T-helper 2 cell treated with Interferon-gamma antibody and Interleukin-4, amounts not matched to agents 100 ng/mL and 5 ng/mL, for 36 hours (primary cell): ENCODE data around the gene LTN1. TPM values are rescaled to one million over a fixed set of nuclear protein-coding genes. Genes with fewer than 3 reads are reported as not detected.
"Not testable (repeated sequence)": the region's sequence is repeated elsewhere in the genome, so short reads cannot be mapped to it uniquely, and the experiment has no call there.

Source experiments
- intact Hi-C: fragments of 100-400 bp; cut with micrococcal nuclease; formaldehyde crosslinking; loops from one replicate; pipeline ENCODE4 v1.15.1; 2023
- total RNA-seq: library from RNA; stranded (reverse); gene quantifications from 2 replicates; pipeline ENCODE4 v1.2.3, GENCODE V29; 2022

The LTN1 gene
- total RNA-seq, 1 donor from 2014 or later, result 29.9 TPM

DNA sequence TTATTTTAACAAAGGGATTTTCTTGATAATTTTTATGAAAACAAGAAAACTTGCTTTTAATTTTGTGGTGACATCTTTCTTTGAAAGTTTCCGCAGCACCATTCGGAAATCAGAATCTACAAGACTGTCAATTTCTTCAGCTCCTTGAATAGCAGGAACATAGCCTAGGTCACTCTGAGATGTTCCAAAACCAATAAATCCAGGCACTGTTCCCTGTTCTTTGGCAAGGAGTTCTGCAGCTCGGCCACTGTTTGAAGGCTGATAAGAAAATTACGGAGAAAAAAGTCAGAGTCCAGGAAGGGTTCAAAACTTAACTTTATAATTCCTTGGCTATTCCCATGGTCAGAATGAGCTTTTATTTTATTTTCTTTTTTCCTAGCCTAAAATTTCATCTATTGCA lies 6.0 kb downstream of the LTN1 start:
- intact Hi-C loops, result no loop called here

GRCh38 chr21:28982637-28983036 lies 10.0 kb downstream of the LTN1 start:
- intact Hi-C loops, result no loop called here

DNA sequence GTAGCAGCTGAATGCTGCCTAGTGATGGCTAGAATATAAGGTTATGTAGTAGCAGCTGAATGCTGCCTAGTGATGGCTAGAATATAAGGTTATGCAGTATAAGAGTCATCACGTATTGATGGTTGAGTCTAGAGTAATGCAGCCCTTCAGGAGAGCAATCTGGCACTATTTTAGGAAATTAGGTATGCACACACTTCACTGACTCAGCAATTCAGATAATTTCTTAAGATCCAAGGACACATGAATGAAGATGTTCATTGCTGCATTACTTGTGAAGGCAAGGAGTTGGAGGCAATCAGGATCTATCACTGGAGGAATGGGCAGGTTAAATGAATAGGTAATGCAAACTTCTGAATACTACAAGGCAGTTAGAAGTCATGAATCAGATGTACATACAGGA lies 13.6 kb downstream of the LTN1 start:
- intact Hi-C loops, result no loop called here

DNA sequence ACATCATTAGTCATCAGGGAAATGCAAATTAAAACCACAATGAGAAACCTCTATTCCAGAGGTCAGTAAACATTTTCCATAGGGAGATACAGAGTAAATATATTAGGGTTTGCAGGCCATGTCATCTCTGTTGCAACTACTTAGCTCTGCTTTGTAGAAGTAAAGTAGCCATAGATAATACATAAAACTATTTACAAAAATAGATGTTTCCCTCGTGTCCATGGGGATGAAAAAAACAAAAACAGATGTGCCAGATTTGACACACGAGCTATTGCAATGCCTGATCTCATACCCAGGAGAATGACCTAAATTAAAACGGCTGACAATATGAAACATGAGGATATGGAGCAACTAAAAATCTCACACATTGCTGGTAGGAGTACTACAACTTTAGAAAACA lies 17.3 kb downstream of the LTN1 start:
- intact Hi-C loops, result no loop called here

DNA sequence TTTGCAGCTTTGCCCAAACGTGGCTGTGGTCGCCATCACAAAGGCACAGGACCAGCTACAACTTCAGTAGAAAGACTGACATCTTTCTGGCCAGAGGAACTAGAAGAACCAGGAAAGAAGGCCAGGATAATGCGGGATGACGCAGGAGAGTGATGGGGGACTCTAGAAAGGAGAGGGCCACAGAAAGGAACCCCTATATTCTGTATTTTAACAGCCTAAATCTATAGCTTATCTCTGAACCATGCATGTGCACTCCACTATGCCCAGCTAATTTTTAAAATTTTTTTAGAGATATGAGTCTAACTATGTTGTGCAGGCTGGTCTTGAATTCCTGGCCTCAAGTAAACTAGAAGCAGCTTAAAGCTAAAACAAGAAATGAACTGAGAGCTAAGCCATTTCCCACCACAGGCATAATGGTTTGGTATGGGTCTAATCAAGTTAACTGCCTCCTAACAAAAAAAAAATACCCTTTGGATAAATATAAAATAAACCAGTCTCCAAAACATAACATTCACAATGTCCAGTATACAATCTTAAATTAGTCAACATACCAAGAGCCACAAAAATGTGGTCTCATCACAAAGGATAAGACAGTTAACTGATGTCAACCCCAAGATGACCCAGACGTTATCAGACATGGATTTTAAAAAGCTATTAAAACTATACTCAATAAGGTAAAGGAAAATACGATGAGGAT lies 18.0 kb downstream of the LTN1 start:
- intact Hi-C loops, result no loop called here

GRCh38 chr21:28972398-28972797 lies 20.3 kb downstream of the LTN1 start:
- intact Hi-C loops, result no loop called here

DNA sequence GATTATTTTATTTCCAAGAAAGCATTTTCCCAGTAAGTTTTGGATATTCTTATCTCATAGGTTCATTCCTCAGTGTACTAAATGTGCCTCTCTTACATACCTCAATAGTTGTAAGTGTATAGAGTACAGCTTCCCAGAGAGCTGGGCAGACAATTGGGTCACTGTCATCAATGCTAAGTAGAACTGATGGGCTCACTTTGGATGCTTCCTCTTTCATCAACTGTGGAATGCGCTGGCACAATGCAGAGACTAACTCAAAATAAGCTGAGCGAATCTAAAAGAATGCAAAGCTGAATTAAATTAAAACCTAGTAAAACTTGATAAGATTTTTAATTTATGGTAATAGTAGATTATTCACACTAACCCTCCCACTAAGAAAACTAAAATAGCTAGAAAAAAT lies 21.5 kb downstream of the LTN1 start:
- intact Hi-C loops, result no loop called here

DNA sequence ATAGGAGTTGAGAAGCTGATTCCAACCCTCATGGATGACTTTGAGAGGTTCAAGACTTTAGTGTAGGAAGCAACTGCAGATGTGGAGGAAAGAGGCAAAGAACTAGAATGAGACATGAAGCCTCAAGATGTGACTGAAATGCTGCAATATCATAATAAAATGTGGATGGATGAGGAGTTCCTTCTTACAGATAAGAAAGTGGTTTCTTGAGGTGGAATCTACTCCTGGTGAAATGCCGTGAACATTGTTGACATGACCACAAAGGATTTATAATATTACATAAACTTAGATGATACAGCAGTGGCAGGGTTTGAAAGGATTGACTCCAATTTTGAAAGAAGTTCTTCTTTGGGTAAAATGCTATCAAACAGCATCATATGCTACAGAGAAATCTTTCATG lies 28.8 kb downstream of the LTN1 start:
- intact Hi-C loops, result no loop called here

DNA sequence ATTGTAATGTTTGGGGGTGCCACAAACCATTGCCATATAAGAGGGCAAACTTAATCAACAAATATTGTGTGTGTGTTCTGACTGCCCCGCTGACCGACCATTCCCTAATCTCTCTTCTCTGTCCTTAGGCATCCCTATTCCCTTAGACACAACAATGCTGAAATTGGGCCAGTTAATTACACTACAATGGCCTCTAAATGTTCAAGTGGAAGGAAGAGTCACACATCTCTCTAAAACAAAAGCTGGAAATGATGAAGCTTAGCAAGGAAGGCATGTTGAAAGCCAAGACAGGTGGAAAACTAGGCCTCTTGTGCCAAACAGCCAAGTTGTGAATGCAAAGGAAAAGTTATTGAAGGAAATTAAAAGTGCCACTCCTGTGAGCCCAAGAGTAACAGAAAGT lies 30.2 kb downstream of the LTN1 start:
- intact Hi-C loops, result no loop called here

GRCh38 chr21:28961927-28962326 lies 30.8 kb downstream of the LTN1 start:
- intact Hi-C loops, result no loop called here

DNA sequence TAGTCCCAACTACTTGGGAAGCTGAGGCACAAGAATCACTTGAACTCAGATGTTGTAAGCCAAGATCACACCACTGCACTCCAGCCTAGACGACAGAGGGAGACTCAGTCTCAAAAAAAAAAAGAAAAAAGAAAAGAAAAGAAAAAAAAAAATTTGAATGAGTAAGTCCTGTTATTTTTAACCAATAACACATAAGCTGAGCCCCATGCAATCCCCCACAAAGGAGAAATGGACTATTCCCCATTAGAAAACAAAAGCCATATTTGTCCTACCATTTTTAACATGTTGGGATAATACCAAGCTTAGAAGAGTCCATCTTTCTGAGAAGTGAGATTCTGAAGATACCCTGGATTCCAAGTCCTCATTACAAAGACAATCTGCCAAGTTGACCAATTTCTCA lies 32.4 kb downstream of the LTN1 start:
- intact Hi-C loops, result no loop called here

DNA sequence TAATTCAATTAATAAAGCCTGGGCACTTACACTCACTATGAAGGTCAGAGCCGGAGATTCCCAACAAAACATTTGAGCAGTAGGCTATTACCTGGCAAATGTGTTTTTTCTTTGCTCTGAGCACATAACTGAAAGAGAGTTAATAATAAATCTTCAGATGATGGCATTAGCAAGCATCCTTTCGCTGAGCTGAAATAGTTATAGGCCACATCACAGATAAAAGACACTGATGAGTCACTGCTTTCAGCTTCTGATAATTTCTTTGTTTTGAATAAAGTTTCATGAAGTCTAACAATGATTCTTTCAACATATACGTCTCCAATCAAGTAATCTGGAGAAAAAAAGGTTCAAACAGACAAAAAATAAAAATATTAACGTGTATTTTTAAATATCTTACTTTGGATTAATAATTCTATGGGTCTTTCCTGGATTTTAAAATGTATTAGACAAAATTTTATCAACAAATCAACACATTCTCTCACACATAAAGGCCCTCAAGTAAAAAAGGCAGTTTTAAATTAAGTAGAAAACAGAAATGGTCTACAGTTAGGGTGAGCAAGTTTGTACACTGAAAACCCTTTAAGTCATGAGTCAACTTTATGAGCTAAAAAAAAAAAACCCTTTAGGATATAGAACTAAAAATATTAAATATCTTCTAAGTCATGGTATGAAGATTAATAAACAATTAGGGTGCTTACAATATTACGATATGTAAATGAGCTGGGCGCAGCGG lies 33.1 kb downstream of the LTN1 start:
- intact Hi-C loops, result no loop called here

DNA sequence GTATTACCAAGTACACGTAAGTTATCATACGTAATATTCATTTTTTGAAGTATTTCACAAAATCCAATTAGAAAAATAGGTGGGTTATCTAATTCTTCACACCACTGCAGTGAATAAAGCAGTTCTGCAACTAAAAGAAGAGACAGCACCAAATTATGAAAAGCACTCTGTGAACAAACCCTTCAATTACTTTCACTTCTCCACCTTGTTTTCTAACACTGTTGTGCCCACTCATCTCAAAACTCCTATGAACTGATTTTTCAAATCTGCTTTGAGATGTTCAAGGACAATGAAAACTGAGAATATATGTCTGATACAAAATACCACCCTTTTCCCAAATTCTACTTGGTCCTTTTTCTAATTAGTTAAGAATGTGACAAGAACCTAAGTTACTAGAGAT lies 39.4 kb downstream of the LTN1 start:
- intact Hi-C loops, result no loop called here

DNA sequence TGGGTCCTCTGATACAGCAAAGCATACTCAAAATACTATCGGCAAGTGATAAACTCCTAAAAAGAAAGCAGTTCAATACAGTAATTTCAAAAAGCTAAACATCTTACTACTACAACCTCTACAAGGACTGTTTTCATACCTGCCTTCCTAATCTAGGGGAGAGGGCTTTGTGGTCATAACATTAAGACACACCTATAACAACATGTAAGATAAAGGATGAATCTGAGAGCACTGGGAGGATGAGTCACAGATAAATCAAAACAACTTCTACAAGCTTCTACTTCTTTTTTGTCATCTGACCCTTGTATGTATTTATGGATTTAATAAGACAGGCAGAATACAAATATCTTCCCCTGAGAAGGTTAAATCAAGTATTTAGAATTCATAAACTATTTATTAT lies 40.0 kb downstream of the LTN1 start:
- intact Hi-C loops, result no loop called here

- intact Hi-C loops, result no loop called here
These were observed 43.4 kb downstream of the LTN1 start for GRCh38 chr21:28949318-28949717.

GRCh38 chr21:28944296-28944695 lies 48.4 kb downstream of the LTN1 start:
- intact Hi-C loops, result no loop called here

- intact Hi-C loops, result no loop called here
These were observed 49.0 kb downstream of the LTN1 start for GRCh38 chr21:28943631-28944030.

- intact Hi-C loops, result loop anchor here (1.0 kb wide), 1 partner anchor 421 kb away; no protein-coding TSS in a partner anchor
These were observed 54.0 kb downstream of the LTN1 start for GRCh38 chr21:28938726-28939125.

DNA sequence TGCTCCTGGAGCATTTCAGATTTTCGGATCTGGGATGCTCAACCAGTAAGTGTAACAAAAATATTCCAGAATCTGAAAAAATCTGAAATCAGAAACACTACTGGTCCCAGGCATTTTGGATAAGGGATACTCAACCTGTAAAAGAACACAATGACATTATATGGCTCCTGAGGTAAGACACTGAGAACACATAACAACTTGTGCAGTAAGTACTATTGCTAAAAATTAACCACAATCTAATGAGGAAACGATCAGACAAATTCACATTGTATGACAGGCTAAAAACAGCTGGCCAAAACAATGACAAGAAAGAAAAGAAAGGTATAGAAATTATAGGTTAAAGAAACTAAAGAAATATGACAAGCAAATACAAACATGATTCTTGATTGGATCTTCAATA lies 54.9 kb downstream of the LTN1 start:
- intact Hi-C loops, result no loop called here

- intact Hi-C loops, result no loop called here
These were observed 56.0 kb downstream of the LTN1 start for GRCh38 chr21:28936721-28937120.

GRCh38 chr21:28936036-28936435 lies 56.6 kb downstream of the LTN1 start:
- intact Hi-C loops, result no loop called here

- intact Hi-C loops, result no loop called here
These were observed 60.0 kb downstream of the LTN1 start for GRCh38 chr21:28932717-28933116.

DNA sequence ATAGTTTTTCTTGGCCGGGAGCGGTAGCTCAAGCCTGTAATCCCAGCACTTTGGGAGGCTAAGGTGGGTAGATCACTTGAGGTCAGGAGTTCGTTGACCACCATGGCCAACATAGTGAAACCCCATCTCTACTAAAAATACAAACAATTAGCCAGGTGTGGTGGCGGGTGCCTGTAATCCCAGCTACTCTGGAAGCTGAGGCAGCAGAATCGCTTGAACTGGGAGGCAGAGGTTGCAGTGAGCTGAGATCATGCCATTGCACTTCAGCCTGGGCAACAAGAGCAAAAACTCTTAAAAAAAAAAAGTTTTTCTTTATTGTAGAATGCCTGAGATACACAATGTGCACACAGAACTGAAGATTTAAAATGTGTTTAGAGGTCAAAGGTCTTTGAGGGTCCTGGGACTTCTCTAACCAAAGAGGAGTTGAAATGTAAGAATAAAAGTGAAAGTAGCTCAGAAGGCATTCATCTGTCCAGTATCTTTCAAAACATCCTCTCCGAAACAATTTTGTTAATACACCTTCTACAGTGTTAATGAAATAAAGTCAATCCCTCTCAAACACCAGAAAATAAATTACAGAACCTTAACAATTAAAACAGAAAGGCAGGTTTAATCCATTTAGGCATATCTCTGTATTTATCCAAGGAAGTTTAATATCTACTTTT lies 60.8 kb downstream of the LTN1 start:
- intact Hi-C loops, result not testable (repeated sequence)
